Keratinocyte (primary cell): Measurements from ENCODE around the gene C4orf54.

Source experiments
- EZH2 ChIP-seq: IDR thresholded peaks from one replicate; pipeline ENCODE4 v1.6.1; 2012; ENCODE audit warnings: inconsistent platforms, mild to moderate bottlenecking, low read length, moderate library complexity
- TF ChIP-seq, protein P1 (sequence below), 3 experiments: IDR thresholded peaks in 1 of 3; conservative IDR thresholded peaks in 1 of 3; optimal IDR thresholded peaks in 1 of 3; 2 replicates in 2 of 3; 3 replicates in 1 of 3; pipeline versions ENCODE3 to v1.5.1; 2011; ENCODE audit warnings: low read length in 3 of 3, mild to moderate bottlenecking in 3 of 3, moderate library complexity in 2 of 3, control low read depth in 1 of 3, inconsistent platforms in 1 of 3; ENCODE audit not compliant: insufficient read depth in 2 of 3; ENCODE audit errors: extremely low read depth in 1 of 3

DNA sequence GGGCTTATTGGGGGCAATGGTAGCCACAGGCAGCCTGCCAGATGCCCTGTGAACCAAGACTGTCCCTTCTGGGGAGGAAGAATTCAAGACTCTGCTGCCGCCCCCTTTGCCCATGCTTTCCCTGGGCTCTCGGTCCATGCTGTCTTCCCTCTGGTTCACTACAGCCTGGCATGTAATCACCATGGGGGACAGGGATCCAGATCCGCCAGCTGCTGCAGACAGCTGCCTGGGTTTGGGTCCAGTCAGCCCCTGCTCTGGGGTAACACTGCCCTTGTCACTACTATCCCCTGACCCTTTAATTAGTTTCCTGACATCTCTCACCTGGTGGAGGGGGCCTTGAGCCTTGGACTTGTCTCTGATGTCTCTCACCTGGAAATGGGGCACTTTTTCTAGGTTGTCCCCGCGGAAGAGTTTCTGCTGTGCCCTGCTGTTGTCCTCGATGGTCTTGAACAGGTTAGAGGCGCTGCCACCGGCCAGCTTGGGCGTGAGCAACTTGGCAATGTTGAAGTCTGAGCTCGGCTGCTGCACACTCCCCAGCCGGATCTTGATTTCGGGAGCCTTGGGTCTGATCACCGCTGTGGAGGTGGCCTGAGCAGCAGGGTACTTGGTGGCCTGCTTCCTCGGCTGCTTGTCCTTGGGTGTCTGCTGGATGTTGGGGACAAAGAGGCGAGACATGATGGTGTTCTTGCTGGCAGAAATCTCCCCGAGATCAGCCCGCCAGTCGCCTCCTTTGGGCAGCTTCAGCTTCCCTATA is 6.4 kb downstream of the C4orf54 start:
- TF ChIP-seq, protein P1, sequence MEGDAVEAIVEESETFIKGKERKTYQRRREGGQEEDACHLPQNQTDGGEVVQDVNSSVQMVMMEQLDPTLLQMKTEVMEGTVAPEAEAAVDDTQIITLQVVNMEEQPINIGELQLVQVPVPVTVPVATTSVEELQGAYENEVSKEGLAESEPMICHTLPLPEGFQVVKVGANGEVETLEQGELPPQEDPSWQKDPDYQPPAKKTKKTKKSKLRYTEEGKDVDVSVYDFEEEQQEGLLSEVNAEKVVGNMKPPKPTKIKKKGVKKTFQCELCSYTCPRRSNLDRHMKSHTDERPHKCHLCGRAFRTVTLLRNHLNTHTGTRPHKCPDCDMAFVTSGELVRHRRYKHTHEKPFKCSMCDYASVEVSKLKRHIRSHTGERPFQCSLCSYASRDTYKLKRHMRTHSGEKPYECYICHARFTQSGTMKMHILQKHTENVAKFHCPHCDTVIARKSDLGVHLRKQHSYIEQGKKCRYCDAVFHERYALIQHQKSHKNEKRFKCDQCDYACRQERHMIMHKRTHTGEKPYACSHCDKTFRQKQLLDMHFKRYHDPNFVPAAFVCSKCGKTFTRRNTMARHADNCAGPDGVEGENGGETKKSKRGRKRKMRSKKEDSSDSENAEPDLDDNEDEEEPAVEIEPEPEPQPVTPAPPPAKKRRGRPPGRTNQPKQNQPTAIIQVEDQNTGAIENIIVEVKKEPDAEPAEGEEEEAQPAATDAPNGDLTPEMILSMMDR (optimal IDR thresholded peaks at IDR 0.05 in 1 of 3, IDR thresholded peaks at IDR 0.05 in 1 of 3, conservative IDR thresholded peaks at IDR 0.05 in 1 of 3; ENCODE audit: extremely low read depth in 1 of 3, insufficient read depth in 2 of 3, low read length in 3 of 3): no peak
- TF ChIP-seq EZH2: no peak
